RWPE2 (cell line): ENCODE measurements around the gene STX1B.

Experiments used
- ATAC-seq: fragments of 200-7000 bp; cut with Tn5 transposase; 3 replicates; pipeline ENCODE4 v1.9.1; 2021; ENCODE audit warnings: low read depth
- DNase-seq: peaks from one replicate; pipeline ENCODE4 v3.0.0-alpha.2; 2020; ENCODE audit warnings: low spot score
- H3K27ac ChIP-seq: fragments of 450-650 bp; 2 replicates; pipeline ENCODE4 v1.5.1; 2017; ENCODE audit warnings: mild to moderate bottlenecking; ENCODE audit not compliant: poor library complexity, severe bottlenecking
- H3K27me3 ChIP-seq: fragments of 250-450 bp; sonication (Bioruptor Pico); 2 replicates; pipeline ENCODE4 v1.5.1; 2021; ENCODE audit warnings: mild to moderate bottlenecking, moderate library complexity; ENCODE audit not compliant: insufficient read depth, poor library complexity, severe bottlenecking
- H3K36me3 ChIP-seq: fragments of 250-450 bp; sonication (Bioruptor Pico); 2 replicates; pipeline ENCODE4 v1.5.1; 2020; ENCODE audit warnings: low read depth, mild to moderate bottlenecking, moderate library complexity
- H3K4me1 ChIP-seq: fragments of 250-450 bp; sonication (Bioruptor Pico); 2 replicates; pipeline ENCODE4 v1.5.1; 2021; ENCODE audit warnings: mild to moderate bottlenecking, moderate library complexity; ENCODE audit not compliant: insufficient read depth, poor library complexity, severe bottlenecking
- H3K4me3 ChIP-seq: fragments of 250-450 bp; sonication (Bioruptor Pico); 2 replicates; pipeline ENCODE4 v1.5.1; 2021; ENCODE audit warnings: mild to moderate bottlenecking, moderate library complexity; ENCODE audit not compliant: severe bottlenecking
- H3K9me3 ChIP-seq: fragments of 250-450 bp; sonication (Bioruptor Pico); 2 replicates; pipeline ENCODE4 v1.5.1; 2021; ENCODE audit warnings: mild to moderate bottlenecking, moderate library complexity; ENCODE audit not compliant: severe bottlenecking
- TF ChIP-seq, protein P1 (sequence below): fragments of 450-650 bp; IDR thresholded peaks from one replicate; pipeline ENCODE4 v1.5.1; 2017; ENCODE audit warnings: mild to moderate bottlenecking, moderate library complexity; ENCODE audit not compliant: poor library complexity, severe bottlenecking

STX1B gene

GRCh38 chr16:30986129-30986991 is 24.1 kb downstream of the STX1B start:
- ATAC-seq (no peak), DNase-seq (no peak)
- TF ChIP-seq, protein P1, sequence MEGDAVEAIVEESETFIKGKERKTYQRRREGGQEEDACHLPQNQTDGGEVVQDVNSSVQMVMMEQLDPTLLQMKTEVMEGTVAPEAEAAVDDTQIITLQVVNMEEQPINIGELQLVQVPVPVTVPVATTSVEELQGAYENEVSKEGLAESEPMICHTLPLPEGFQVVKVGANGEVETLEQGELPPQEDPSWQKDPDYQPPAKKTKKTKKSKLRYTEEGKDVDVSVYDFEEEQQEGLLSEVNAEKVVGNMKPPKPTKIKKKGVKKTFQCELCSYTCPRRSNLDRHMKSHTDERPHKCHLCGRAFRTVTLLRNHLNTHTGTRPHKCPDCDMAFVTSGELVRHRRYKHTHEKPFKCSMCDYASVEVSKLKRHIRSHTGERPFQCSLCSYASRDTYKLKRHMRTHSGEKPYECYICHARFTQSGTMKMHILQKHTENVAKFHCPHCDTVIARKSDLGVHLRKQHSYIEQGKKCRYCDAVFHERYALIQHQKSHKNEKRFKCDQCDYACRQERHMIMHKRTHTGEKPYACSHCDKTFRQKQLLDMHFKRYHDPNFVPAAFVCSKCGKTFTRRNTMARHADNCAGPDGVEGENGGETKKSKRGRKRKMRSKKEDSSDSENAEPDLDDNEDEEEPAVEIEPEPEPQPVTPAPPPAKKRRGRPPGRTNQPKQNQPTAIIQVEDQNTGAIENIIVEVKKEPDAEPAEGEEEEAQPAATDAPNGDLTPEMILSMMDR: no peak
- no peaks in the 10 kb centered on the region for H3K27me3 ChIP-seq
- H3K36me3 ChIP-seq: peaks cover 10% of the 10 kb centered on the region
- H3K9me3 ChIP-seq: no peaks in the 10 kb centered on the region
- no peak overlapping the region for H3K27ac ChIP-seq
- no peaks in the 10 kb centered on the region for H3K4me1 ChIP-seq
- no peak overlapping the region for H3K4me3 ChIP-seq

- H3K27ac ChIP-seq: no peak overlapping the region
- peaks cover 15% of the 10 kb centered on the region for H3K36me3 ChIP-seq
- TF ChIP-seq, protein P1: peak; percentile 63
- H3K4me1 ChIP-seq: no peaks in the 10 kb centered on the region
- ATAC-seq: peak; percentile 74
- peak overlapping the region; percentile 31 for H3K4me3 ChIP-seq
- H3K27me3 ChIP-seq: no peaks in the 10 kb centered on the region
- no peaks in the 10 kb centered on the region for H3K9me3 ChIP-seq
- DNase-seq: no peak
These were observed 24.9 kb downstream of the STX1B start for GRCh38 chr16:30985401-30986128.

GRCh38 chr16:30984669-30985400 is 25.6 kb downstream of the STX1B start, which contains the start of gene HSD3B7:
TSS of gene HSD3B7 (plus strand) at chr16:30985207. CDS start at chr16:30985659, 452 bp downstream.
- Histone ChIP-seq H3K27ac (no peak within 1 kb of the TSS), H3K4me1 (no peaks in the 10 kb centered on the region), H3K27me3 (no peaks in the 10 kb centered on the region), H3K9me3 (no peaks in the 10 kb centered on the region), H3K4me3 (peak within 1 kb of the TSS; percentile 31), H3K36me3 (peaks cover 20% of the 10 kb centered on the region)
- ATAC-seq (peak; percentile 81), DNase-seq (no peak)
- TF ChIP-seq, protein P1: peak; percentile 95

- H3K4me1 ChIP-seq: no peaks in the 10 kb centered on the region
- no peak overlapping the region for H3K4me3 ChIP-seq
- peaks cover 26% of the 10 kb centered on the region for H3K36me3 ChIP-seq
- DNase-seq: no peak
- no peaks in the 10 kb centered on the region for H3K27me3 ChIP-seq
- TF ChIP-seq, protein P1: no peak
- no peaks in the 10 kb centered on the region for H3K9me3 ChIP-seq
- no peak overlapping the region for H3K27ac ChIP-seq
- ATAC-seq: no peak
These were observed 26.4 kb downstream of the STX1B start for GRCh38 chr16:30983898-30984610.
